RKO (cell line): ENCODE measurements around the gene SPATA21.
A peak's percentile ranks its signal among the peaks of the same experiment; 100 is the strongest.

Experiments used
- DNase-seq: peaks from one replicate; pipeline ENCODE4 v3.0.0-alpha.2; 2016; ENCODE audit warnings: low spot score

SPATA21 gene

DNA sequence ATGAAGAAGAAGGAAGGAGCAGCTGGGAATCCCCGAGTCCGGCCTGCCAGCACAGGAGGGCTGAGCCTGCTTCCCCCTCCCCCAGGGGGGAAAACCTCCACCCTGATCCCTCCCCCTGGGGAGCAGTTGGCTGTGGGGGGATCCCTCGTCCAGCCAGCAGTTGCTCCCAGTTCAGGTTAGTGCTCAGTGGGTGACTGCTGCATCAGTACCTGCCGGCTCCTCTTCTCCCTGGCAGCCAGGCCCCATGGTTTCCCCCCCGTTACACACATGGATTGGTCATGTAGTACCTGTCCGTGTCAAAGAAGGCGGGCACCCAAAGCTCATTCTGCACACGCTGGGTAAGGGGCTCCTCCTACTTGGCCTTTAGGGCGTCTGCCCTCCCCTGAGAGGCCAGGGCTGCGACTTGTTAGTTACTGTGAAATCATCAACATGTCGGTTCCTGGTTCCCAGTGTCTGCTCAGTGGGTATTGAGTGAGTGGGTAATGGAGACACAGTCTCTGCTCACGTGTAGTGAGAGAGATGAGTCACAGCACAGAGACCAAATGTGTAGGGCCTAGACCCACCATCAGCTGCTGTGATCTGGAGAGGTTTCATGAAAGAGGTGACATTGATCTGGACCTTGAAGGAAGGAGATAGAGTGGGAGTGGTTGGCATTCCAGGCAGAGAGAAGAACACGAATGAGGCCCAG, 14.8 kb upstream of the SPATA21 start:
- DNase-seq, result no peak

DNA sequence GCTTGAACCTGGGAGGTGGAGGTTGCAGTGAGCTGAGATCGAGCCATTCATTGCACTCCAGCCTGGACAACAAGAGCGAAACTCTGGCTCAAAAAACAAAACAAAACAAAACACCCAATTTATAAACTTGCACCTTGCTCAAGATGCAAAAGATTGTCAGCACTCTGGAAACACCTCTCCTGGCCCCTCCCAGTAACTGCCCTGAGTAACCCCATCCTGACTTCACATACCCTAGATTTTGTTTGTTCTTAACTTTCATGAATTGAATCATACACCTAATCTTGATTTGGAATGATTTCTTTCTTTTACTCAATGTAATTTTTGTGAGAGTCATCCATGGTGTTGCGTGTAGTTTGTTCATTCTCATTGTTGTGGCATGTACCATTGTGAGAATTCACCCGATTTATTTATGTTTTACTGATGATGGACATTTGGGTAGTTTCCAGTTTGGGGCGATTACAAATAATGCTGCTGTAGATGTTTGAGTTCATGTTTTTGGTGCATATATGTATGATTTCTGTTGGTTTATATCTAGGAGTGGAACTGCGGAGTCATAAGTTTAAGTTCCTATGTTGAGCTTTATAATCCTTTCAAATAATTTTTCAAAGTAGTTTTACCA, 13.7 kb upstream of the SPATA21 start:
- no peak for DNase-seq

DNA sequence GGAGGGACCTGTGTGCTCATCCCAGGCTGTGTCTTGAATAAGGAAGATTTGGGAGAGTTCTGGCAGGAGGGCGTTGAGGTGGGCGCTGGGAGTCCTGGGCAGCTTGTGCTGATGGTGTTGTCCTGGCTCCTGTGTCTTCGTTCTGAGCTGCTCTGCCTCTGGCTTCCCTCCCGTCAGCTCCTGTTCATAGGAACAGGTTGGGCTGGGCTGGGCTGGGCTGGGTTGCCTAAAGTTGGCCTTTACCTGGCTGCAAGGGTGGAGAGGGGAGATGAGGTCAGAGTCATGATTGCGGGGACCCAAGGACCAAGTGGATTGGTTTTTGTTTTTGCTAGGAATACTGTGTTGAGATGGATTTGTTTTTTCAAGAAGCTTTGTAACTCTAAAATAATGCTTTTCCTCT, 12.4 kb upstream of the SPATA21 start:
- DNase-seq, result no peak

GRCh38 chr1:16449065-16449464, 11.8 kb upstream of the SPATA21 start:
- DNase-seq, result no peak

GRCh38 chr1:16447641-16448040, 10.4 kb upstream of the SPATA21 start:
- no peak for DNase-seq

DNA sequence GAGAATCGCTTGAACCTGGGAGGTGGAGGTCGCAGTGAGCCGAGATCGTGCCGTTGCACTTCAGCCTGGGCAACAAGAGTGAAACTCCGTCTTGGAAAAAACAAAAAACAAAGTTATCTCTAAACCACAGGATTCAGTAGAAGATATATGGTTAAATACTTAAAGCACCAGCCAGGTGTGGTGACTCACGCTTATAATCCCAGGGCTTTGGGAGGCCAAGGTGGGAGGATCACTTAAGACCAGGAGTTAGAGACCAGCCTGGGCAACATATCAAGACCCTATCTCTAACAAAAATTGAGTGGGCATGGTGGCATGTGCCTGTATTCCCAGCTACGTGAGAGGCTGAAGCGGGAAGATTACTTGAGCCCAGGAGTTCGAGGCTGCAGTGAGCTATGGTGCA, 8.9 kb upstream of the SPATA21 start:
- DNase-seq, result no peak

GRCh38 chr1:16445052-16445451, 7.8 kb upstream of the SPATA21 start:
- DNase-seq, result no peak

GRCh38 chr1:16443975-16444770, 6.9 kb upstream of the SPATA21 start:
- no peak for DNase-seq

DNA sequence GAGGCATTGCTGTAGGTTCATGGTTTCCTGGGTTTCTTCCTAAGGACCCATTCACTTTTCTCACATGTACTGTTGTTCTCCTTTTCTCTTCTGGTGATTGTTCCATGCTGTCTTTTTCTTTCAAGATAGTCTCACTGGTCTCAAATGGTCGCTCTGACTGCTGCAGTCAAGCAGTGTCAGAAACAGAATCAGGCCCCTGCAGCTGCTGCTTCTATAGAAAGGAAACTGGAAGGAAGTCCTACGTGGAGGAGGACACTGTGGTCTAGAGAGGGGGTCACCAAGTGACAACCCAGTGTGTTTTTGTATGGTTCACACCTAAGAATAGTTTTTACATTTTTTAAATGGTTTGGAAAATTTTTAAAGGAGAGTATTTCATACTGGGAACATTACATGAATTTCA, 5.7 kb upstream of the SPATA21 start:
- no peak for DNase-seq

GRCh38 chr1:16442265-16442664, 5.0 kb upstream of the SPATA21 start:
- DNase-seq, result no peak

GRCh38 chr1:16441282-16441665, 4.0 kb upstream of the SPATA21 start:
- DNase-seq, result peak; percentile 34

GRCh38 chr1:16440470-16441281, 3.5 kb upstream of the SPATA21 start, which contains the start of gene NECAP2:
NECAP2 (plus strand) TSS chr1:16440724; CDS start chr1:16440762, 38 bp downstream.
- DNase-seq, result peak; percentile 93

GRCh38 chr1:16440131-16440469, 2.9 kb upstream of the SPATA21 start:
- DNase-seq, result peak; percentile 34

DNA sequence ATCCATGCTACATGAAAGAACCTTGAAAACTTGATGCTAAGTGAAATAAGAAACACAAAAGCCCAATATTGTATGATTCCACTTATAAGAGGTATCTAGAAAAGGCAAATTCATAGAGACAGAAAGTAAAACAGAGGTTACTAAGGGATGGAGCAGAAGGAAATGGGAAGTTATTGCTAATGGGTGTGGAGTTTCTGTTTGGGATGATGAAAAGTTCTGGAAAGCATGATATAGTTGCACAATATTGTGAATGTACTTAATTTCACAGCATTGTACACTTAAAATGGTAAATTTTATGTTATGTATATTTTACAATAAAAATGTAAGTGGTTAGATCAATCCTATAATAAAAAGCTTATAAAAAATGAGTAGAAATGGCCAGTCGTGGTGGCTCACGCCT, 1.7 kb upstream of the SPATA21 start:
- no peak for DNase-seq

DNA sequence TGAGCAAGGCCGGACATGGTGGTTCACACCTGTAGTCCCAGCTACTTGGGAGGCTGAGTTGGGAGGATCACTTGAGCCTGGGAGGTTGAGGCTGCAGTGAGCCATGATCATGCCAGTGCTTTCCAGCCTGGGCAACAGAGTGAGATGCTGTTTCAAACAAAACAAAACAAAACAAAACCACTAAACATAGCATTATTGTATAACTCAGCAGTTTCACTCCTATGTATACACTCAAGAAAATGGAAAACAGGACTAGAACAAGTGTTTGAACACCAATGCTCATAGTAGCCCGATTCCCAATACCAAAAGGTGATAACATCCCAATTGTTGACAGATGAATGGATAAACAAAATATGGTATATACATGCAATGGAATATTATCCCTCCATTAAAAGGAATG, 1.3 kb upstream of the SPATA21 start:
- DNase-seq, result no peak

DNA sequence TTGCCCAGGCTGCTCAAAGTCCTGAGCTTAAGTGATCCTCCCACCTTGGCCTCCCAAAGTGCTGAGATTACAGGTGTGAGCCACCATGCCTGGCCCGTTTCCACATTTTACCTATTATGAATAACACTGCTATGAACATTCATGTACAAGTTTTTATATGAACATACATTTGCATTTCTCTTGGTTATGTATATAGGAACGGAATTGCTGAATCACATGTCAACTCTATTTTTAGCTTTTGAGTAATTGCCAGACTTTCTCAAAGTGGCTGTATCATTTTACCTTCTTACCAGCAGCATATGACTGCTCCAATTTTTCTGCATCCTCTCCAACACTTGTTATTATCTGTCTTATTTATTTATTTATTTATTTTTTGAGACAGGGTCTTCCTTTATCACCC, 2.7 kb downstream of the SPATA21 start:
- peak; percentile 25 for DNase-seq

- DNase-seq, result no peak
Observed at GRCh38 chr1:16434007-16434406, 3.2 kb downstream of the SPATA21 start.

DNA sequence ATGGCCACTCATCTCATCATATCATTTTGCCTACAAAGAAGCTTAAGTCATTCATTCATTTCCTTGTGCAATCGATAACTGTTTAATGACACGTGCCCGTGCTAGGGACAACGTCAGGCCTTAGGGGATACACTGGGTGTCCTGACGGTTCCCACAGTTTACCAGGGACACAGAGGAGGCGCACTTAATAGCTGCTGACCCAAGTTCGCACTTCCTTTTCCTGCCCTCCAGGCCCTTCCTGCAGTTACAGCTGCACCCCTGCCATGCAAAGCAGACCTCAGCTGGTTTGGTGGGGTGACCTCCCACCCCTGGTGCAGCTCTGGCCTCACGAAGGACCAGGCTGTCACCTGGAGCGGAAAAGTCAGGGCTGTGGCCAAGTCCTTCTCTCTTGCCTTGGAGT, 4.2 kb downstream of the SPATA21 start:
- no peak for DNase-seq

DNA sequence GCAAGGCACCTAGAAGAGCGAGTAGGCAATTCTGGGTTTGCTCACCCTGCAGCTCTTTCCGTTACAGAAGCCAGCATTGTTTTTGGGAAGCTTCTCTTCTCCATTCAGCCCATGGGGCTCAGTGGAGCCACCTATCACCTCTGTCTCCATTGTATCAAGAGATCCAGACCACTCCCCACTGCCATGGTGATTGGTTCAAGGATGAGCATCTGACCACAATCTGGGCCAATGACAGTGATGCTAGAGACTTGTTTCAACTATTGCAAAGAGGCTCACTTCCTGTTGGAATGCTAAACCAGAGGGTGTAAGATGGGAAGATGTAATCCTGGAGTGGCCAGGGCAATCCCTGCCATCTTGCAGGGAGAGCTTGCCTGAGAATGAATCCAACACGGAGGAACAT, 6.6 kb downstream of the SPATA21 start:
- DNase-seq, result peak; percentile 30

DNA sequence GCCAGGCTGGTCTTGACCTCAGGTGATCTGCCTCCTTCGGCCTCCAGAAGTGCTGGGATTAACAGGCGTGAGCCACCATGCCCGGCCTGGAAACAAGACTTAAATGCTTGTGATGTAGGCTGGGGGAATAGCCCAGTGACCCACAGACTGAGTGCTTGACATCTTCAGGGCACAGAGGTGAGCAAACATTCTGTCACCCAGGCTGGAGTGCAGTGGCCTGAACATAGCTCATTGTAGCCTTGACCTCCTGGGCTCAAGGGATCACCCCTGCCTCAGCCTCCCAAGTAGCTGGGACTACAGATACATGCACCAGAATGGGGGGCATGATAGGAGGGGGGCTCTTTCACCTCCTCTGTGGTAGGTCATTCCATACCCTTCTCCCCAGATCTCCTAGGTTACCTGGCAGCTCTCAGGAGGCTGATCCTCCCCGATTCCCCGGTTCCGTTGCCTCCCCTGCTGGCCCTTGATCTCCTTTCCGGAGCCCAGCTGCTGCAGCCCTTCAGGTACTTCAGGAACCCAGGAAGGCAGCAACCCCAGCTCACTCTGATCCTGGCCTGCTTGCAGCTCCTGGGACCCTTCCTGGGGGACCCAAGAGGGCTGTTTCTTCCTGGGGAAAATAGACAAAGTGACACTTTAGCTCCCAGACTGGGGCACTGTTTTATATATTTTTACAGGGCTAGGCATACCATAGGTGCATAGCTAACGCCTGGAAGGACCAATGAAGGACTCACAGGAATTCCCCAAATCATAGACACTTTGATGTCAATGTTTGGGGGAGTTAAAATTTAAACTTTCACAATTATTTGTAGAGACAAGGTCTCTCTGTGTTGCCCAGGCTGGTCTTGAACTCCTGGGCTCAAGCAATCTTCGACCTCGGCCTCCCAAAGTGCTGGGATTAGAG, 11.8 kb downstream of the SPATA21 start:
- no peak for DNase-seq

GRCh38 chr1:16422041-16422440, 15.2 kb downstream of the SPATA21 start:
- no peak for DNase-seq
